Immature natural killer cell (primary cell): ENCODE results near the gene TRIM2. TPM values are rescaled to one million over a fixed set of nuclear protein-coding genes. Genes with fewer than 3 reads are reported as not detected.

Experiments used
- DNase-seq, 3 donors: peaks; one replicate each; pipeline ENCODE4 v3.0.0; 2022; ENCODE audit warnings: mixed read lengths in 1 of 3
- H3K27ac Mint-ChIP-seq, 6 donors: one replicate each; pipeline ENCODE4 v1.8.0; 2020; ENCODE audit warnings: mixed read lengths in 6 of 6, mild to moderate bottlenecking in 5 of 6, inconsistent platforms in 4 of 6, moderate library complexity in 3 of 6
- H3K27me3 Mint-ChIP-seq, 3 donors: one replicate each; pipeline ENCODE4 v1.8.0; 2020 to 2021; ENCODE audit warnings: low read depth in 3 of 3, mild to moderate bottlenecking in 3 of 3, mixed read lengths in 3 of 3, moderate library complexity in 3 of 3, inconsistent platforms in 1 of 3
- H3K36me3 Mint-ChIP-seq, 3 donors: one replicate each; pipeline ENCODE4 v1.8.0; 2020; ENCODE audit warnings: mixed read lengths in 3 of 3, inconsistent platforms in 2 of 3, mild to moderate bottlenecking in 2 of 3
- H3K4me1 Mint-ChIP-seq, 2 donors: one replicate each; pipeline ENCODE4 v1.8.0; 2020; ENCODE audit warnings: inconsistent platforms in 2 of 2, mild to moderate bottlenecking in 2 of 2, mixed read lengths in 2 of 2, moderate library complexity in 1 of 2
- H3K4me3 Mint-ChIP-seq, 5 donors: one replicate each; pipeline ENCODE4 v1.8.0; 2020; ENCODE audit warnings: mild to moderate bottlenecking in 5 of 5, mixed read lengths in 5 of 5, inconsistent platforms in 3 of 5, moderate library complexity in 3 of 5
- H3K9me3 Mint-ChIP-seq, 6 donors: one replicate each; pipeline ENCODE4 v1.8.0; 2020; ENCODE audit warnings: mild to moderate bottlenecking in 6 of 6, mixed read lengths in 6 of 6, inconsistent platforms in 4 of 6, moderate library complexity in 3 of 6
- polyA plus RNA-seq, 3 donors: library from polyadenylated mRNA; unstranded; fragments of 300-500 nt; fragmentation: Illumina TruSeq; gene quantifications; one replicate each; pipeline ENCODE4 v1.2.3, GENCODE V29; 2021

The TRIM2 gene
- polyA plus RNA-seq, 3 donors from 2014 or later = 0.51 TPM; not detected in 2

DNA sequence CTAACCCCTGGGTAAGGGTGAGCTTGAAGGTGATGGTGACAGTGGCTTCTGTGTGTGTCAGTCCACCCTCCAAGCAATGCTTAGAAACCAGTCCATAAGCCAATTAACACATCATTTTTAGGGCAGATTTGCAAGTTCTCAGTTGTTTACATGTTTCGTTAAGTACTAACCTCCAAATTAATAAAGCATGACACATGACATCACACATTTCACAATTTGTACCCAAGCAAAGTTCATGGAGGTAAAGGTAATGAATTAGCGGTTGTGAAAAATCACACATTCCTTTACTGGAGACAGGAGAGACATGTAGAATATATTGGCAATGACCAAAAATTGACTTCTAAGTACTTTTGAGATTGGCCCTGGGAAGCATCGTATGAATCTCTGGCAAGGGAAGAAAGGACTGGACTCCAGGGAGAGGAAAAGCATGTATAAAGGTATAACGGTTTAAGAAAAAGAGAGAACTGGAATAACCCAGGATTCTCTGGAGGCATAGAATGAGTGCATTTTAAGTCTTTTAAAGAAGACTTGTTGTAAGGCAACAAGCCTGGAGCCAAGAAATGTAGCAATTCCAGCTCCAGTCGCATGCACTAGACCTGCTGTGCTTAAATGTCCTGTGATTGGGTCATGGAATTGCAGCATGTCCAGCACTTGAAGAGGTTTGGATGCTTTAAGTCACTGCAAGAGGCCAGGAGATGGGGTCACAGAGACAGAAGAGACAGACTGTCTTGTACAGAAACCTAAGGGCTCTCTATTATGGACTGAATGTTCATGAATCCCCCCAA is 34.1 kb downstream of the TRIM2 start:
- no peaks in the 10 kb centered on the region for H3K36me3 Mint-ChIP-seq
- H3K27ac Mint-ChIP-seq = no peak overlapping the region
- no peaks in the 10 kb centered on the region for H3K9me3 Mint-ChIP-seq
- peaks cover 3 to 17% (median 9%) of the 10 kb centered on the region in 3 donors for H3K27me3 Mint-ChIP-seq
- H3K4me3 Mint-ChIP-seq = no peak overlapping the region
- H3K4me1 Mint-ChIP-seq = no peaks in the 10 kb centered on the region
- no peak for DNase-seq

DNA sequence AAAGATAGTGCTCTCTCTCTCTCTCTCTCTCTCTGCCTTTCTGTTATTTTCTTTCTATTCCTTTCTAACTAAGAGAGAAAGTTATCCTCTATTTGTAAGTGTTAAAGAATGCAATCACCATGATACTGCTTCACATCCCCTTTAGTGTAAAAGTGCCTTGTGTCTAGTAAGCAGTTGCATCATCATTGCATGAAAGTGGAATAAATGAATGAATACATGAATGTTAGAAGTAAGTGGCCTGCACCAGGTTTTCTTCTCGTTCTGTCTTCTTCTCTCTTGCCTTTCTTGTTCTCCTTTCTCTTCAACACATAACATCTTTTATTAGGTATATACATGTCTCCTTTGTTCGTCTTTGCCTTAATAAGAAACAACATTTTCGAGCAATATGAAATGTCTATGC is 35.2 kb downstream of the TRIM2 start:
- peaks cover 3 to 17% (median 9%) of the 10 kb centered on the region in 3 donors for H3K27me3 Mint-ChIP-seq
- H3K9me3 Mint-ChIP-seq = no peaks in the 10 kb centered on the region
- DNase-seq = no peak
- no peak overlapping the region for H3K4me3 Mint-ChIP-seq
- no peak overlapping the region for H3K27ac Mint-ChIP-seq
- no peaks in the 10 kb centered on the region for H3K4me1 Mint-ChIP-seq
- no peaks in the 10 kb centered on the region for H3K36me3 Mint-ChIP-seq

DNA sequence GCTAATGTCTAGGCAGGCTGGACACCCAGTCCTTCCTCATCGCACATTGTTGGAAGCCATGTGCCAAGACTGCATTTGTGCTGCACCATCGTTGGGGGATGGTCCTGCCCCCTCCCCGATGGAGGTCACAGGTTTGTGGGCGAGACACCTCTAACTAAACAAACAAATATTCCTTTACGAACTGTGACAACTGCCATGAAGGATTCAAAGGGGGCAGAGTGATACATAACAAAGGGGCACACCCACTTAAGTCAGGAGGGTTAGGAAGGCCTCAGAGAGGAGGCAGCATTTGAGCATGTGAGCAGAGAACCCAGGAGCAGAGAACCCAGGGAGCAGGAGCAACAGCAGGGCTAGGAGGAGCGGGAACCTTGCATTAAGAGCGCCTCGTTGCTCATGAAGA is 37.1 kb downstream of the TRIM2 start:
- Mint-ChIP-seq H3K27me3 (peaks cover 3 to 13% (median 7%) of the 10 kb centered on the region in 3 donors), H3K36me3 (no peaks in the 10 kb centered on the region), H3K4me1 (no peaks in the 10 kb centered on the region), H3K27ac (no peak overlapping the region), H3K9me3 (no peaks in the 10 kb centered on the region), H3K4me3 (no peak overlapping the region)
- no peak for DNase-seq

DNA sequence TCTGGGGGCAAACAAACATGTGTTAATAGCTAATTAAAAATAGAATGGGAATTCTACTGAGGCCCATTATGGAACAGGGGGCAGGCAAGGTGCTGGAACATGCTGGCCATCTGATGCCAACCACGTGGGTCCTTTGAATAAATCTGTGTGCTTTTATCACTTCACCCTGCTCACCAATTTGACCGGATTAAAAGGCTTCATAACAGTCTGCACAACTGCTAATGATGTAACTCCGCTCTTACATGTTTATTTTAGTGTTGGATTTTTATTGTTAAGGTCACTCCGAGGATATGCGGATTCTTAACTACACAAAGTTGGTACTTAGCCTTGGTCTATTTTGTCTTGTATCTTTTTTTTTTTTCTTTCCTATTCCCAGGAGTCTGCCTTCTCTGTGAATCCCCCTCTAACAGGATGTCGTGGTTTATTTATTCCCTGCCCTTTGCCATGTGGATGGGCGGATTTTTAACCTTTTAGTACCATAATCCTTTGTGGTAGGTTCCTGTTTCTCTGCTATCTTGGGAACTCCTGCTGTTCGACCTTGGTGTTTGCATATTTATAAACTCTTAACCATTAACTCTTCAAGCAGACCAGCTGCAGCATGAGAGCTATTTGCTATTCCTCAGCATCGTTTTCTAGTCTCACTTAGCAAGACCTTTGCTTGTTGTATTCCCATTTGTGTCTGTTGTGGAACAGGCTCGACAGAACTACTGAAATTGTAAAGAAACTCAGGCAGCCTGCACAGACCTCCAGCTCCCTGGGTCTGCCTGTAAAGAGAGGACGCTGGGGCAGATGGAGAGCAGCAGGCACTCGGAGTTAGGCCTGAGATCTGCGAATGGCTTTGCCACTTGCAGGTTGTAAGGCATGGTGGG is 38.0 kb downstream of the TRIM2 start:
- H3K27ac Mint-ChIP-seq = no peak overlapping the region

DNA sequence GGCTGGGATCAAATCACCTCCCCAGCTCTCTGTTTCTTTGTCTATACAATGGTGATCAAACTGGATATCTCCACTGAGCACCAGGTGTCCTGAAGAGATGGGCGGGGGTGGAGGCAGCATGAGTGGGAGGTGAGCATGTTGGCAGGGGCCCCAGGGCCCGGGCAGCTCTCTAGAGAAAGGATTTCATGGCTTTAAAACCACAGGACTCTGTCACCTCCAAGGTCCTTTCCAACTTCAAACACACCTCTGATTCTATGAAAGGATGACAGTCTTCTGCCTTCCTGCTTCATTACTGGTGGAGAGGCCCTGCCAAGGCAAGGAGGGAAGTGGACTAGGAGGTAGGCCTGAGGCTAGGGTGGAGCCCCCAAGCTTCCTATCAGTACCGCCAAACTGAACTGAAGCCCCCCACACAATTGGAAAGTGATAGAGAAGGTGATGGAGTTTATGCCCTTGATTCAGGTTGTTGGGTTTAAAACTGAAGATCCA is 38.6 kb downstream of the TRIM2 start:
- Mint-ChIP-seq H3K27ac (no peak overlapping the region), H3K9me3 (no peaks in the 10 kb centered on the region), H3K4me3 (no peak overlapping the region), H3K4me1 (no peaks in the 10 kb centered on the region), H3K27me3 (peaks cover 3 to 7% (median 6%) of the 10 kb centered on the region in 3 donors), H3K36me3 (no peaks in the 10 kb centered on the region)
- no peak for DNase-seq

More for the DNA sequence above, 38.0 kb downstream of the TRIM2 start:
- Mint-ChIP-seq H3K4me3 (no peak overlapping the region), H3K36me3 (no peaks in the 10 kb centered on the region), H3K4me1 (no peaks in the 10 kb centered on the region), H3K9me3 (no peaks in the 10 kb centered on the region), H3K27me3 (peaks cover 3 to 7% (median 6%) of the 10 kb centered on the region in 3 donors)
- DNase-seq = no peak

DNA sequence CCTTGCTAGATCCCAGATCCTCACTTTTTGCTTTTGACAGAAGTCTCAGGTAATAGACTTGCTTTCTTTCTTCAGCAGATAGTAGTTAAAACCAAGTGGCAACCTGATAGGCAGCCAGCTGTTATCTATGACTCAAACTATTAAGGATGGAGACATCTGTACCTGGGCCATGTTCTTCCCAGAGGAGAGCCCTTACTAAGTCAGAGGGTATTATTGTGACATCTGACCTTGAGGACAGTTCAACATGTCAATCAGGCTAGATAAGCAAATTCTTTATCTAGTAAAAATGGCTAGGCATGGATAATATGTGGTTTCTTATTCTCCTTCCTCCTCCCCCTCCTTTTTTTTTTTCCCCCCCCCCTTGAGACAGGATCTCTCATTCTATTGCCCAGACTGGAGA is 39.2 kb downstream of the TRIM2 start:
- peaks cover 2 to 4% of the 10 kb centered on the region in 2 donors for H3K4me1 Mint-ChIP-seq
- H3K36me3 Mint-ChIP-seq = no peaks in the 10 kb centered on the region
- no peak overlapping the region for H3K27ac Mint-ChIP-seq
- no peak for DNase-seq
- H3K9me3 Mint-ChIP-seq = no peaks in the 10 kb centered on the region
- H3K27me3 Mint-ChIP-seq = peaks cover 3 to 6% (median 5%) of the 10 kb centered on the region in 3 donors
- H3K4me3 Mint-ChIP-seq = no peak overlapping the region

DNA sequence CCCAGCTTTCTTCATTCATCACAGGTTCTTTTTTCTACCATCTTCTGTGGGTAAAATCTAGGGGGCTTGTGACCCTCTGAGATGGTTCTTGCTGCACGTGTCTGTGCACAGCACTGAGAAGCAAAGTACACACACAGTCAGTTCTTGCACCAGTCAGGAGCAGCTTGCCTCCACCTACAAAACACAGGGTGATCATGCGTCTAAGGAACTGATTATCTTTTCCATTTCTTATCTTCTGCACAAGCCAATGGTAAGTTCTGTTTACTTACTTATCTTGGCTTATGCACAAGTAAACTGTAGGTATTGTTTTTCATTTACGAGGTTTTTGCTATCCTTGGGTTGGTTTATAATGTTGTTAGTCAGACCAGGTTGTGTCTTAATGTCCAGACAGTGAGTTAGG is 40.7 kb downstream of the TRIM2 start:
- Mint-ChIP-seq H3K9me3 (no peaks in the 10 kb centered on the region), H3K27ac (no peak overlapping the region), H3K36me3 (no peaks in the 10 kb centered on the region), H3K27me3 (peaks cover 3 to 11% (median 9%) of the 10 kb centered on the region in 3 donors), H3K4me1 (peaks cover 12 to 19% of the 10 kb centered on the region in 2 donors), H3K4me3 (no peak overlapping the region)
- DNase-seq = no peak

DNA sequence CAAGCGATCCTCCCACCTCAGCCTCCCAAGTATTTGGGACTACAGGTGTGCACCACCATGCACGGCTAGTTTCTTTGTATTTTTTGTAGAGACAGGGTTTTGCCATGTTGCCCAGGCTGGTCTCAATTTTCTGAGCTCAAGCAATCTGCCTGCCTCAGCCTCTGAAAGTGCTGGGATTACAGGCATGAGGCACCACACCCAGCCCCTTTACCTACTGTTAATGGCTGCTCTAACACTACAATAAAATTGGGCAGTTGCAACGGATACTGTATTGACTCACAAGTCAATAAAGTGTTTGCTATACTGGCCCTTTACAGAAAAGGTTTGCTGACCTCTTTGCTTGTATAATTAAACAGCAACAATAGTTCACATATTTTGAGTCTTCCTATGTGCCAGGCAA is 41.5 kb downstream of the TRIM2 start:
- H3K9me3 Mint-ChIP-seq = no peaks in the 10 kb centered on the region
- H3K27ac Mint-ChIP-seq = no peak overlapping the region
- peaks cover 12 to 19% of the 10 kb centered on the region in 2 donors for H3K4me1 Mint-ChIP-seq
- DNase-seq = no peak
- H3K4me3 Mint-ChIP-seq = no peak overlapping the region
- no peaks in the 10 kb centered on the region for H3K36me3 Mint-ChIP-seq
- peaks cover 3 to 11% (median 9%) of the 10 kb centered on the region in 3 donors for H3K27me3 Mint-ChIP-seq

DNA sequence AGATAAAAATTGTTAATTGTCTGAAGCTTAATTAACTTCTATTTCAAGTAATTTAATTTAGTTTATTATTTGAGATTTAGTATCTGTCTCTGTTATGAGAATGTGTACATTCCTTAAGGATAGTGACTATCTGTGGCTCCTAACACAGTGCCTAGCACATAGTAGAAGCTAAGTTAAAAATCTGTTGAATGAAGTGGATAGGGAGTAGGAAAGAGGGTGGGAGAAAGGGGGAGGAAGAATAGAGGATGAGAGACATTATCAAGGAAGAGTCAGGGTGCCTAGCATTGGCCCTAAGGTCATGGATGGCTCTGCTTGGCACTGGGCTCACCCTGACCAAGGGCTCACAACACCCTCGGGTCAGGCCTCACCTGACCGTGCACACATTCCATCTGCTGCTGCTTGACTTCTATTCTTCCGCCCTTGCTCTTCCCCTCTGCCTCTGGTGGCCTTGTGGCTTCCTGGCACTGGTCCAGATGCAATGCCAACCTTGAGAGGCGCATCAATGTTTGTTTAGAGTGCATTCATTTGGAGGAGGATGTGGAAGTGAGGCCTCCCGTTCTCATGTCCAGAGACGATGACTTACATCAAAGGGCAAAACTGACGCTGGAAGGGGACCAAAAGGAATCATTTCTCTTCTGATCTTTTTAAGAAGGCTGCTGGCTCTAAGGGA is 42.3 kb downstream of the TRIM2 start:
- Mint-ChIP-seq H3K27ac (no peak overlapping the region), H3K36me3 (no peaks in the 10 kb centered on the region), H3K4me3 (peak overlapping the region in 1 of 5 donors; percentile 13), H3K27me3 (peaks cover 0 to 11% (median 6%) of the 10 kb centered on the region in 3 donors), H3K9me3 (no peaks in the 10 kb centered on the region), H3K4me1 (peaks cover 12 to 19% of the 10 kb centered on the region in 2 donors)
- no peak for DNase-seq

DNA sequence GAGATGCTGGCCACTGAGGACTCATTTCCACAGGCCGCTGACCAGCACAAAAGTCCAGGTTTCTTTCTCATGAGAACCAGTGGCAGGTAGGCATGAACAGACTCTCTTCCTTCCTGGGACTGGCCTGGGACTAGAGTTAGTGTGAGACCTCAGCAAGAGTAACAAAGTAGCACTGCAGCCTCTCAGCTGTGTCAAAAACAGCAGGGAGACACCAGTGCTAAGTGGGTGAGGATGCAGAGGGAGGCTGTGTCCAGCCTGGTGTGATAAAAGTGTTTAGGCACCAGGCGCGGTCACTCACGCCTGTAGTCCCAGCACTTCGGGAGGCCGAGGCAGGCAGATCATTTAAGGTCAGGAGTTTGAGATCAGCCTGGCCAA is 42.9 kb downstream of the TRIM2 start:
- no peak overlapping the region for H3K4me3 Mint-ChIP-seq
- no peak overlapping the region for H3K27ac Mint-ChIP-seq
- H3K9me3 Mint-ChIP-seq = no peaks in the 10 kb centered on the region
- DNase-seq = no peak
- H3K4me1 Mint-ChIP-seq = peaks cover 12 to 19% of the 10 kb centered on the region in 2 donors
- peaks cover 0 to 11% (median 6%) of the 10 kb centered on the region in 3 donors for H3K27me3 Mint-ChIP-seq
- no peaks in the 10 kb centered on the region for H3K36me3 Mint-ChIP-seq

DNA sequence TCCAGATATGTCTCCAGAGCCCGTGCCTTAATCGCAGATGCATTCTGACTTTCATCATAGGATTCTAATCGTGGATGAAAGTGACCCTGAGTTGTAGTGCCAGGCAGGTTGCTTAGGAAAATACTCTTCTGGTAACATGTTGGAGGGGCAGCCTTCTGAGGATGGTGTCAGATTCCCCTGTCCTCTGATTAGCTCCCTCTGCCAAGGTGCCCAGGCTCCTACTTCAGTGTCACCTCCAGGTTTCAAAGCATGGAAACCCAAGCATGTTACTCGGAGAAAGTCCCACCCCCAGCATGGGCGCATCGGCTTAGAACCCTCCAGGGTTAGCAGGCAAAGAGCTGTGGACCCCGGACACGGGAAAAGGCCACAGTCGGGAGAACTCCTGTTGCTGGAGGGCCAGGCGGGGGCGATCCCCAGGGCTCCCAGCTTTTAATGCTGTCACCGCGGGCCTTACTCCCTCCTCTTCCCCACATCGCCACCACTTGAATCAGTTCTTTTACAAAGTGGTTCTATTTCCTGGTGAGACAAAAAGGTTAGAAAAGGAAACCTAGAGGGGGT is 44.5 kb downstream of the TRIM2 start:
- H3K4me1 Mint-ChIP-seq = peaks cover 12 to 19% of the 10 kb centered on the region in 2 donors
- peak overlapping the region in 2 of 6 donors; percentile 10 to 36 for H3K27ac Mint-ChIP-seq
- peaks cover 0 to 1% (median 0%) of the 10 kb centered on the region in 6 donors for H3K9me3 Mint-ChIP-seq
- DNase-seq = no peak
- H3K4me3 Mint-ChIP-seq = peak overlapping the region; percentile 82 to 93 (median 87)
- H3K36me3 Mint-ChIP-seq = no peaks in the 10 kb centered on the region
- peaks cover 0 to 6% (median 5%) of the 10 kb centered on the region in 3 donors for H3K27me3 Mint-ChIP-seq

DNA sequence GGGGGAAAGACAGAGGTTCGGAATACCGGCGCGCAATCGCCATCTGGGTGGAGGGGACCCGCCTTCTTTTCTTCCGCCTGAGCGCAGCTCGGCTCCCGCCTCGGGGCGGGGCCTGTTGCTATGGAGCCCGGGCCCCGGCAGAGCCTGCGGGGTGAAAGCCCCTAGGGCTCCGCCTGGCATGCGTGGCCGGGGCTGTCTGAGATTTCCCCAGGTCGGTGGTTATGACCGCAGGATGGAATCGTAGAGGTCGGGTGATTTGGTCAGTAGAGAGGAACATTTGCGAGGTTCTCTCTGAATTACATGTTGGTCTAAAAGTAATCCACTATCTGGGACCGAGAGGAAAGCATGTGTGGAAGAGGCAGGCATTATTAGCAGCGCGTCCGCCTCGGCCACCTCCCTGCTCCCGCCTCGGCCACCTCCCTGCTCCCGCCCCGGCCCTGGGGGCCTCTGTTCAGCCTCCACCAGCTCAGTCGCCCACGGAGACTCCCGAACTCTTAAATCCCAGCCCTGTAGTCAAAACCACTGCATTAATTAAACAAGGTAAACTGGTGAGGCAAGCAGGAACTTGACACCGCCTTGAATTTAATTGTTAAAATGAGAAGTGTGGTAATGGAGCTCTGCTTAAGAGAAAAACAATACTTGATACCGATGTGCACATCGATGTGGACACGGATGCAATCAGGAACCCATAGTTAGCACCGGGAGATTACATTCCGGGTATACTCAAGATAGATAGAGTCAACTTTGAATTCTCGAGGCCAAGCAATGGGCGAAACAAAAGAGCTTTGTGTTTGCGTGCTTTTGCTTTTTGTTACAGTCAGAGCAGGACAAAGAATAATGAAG is 45.2 kb downstream of the TRIM2 start:
- peaks cover 5 to 9% (median 7%) of the 10 kb centered on the region in 3 donors for H3K27me3 Mint-ChIP-seq
- peaks cover 0 to 1% (median 0%) of the 10 kb centered on the region in 6 donors for H3K9me3 Mint-ChIP-seq
- DNase-seq = peak; percentile 64 to 69 (median 65)
- peak overlapping the region; percentile 82 to 93 (median 87) for H3K4me3 Mint-ChIP-seq
- peaks cover 12 to 19% of the 10 kb centered on the region in 2 donors for H3K4me1 Mint-ChIP-seq
- H3K36me3 Mint-ChIP-seq = no peaks in the 10 kb centered on the region
- H3K27ac Mint-ChIP-seq = peak overlapping the region in 5 of 6 donors; percentile 20 to 73 (median 41)
